GM12878 (cell line): ENCODE data around the gene RPGRIP1. TPM values are rescaled to one million over a fixed set of nuclear protein-coding genes. Genes with fewer than 3 reads are reported as not detected.

ENCODE experiments used
- ATAC-seq: fragments of 200-7000 bp; cut with Tn5 transposase; 3 replicates; pipeline ENCODE4 v1.9.1; 2020; ENCODE audit warnings: mild to moderate bottlenecking, moderate library complexity
- BruUV-seq: library from RNA; stranded (reverse); fragments of 400-500 nt; replicated peaks from 2 replicates; lab custom pipeline; 2021; lab: Mats Ljungman, UMichigan
- CTCF ChIA-PET: fragments of 300-600 bp; sonication (Branson Sonifier 250); formaldehyde crosslinking; extraction: SDS; loops from one replicate; lab custom pipeline; 2021; ENCODE audit warnings: inconsistent platforms; lab: Yijun Ruan, JAX
- POLR2A ChIA-PET: fragments of 350-600 bp; formaldehyde crosslinking; extraction: SDS; loops from one replicate; lab custom pipeline; 2021; ENCODE audit warnings: inconsistent platforms; lab: Charles Lee
- RAD21 ChIA-PET: fragments of 300-600 bp; sonication (Branson Sonifier 250); formaldehyde crosslinking; loops from one replicate; lab custom pipeline; 2023; ENCODE audit warnings: antibody characterized with exemption; ENCODE audit not compliant: unreplicated experiment; lab: Charles Lee
- SMC1A ChIA-PET: fragments of 300-600 bp; sonication (Branson Sonifier 250); formaldehyde crosslinking; loops from one replicate; lab custom pipeline; 2023; ENCODE audit not compliant: unreplicated experiment, uncharacterized antibody; lab: Charles Lee
- DNase-seq: peaks from one replicate; pipeline ENCODE4 v3.0.0-alpha.2; 2011; ENCODE audit warnings: low read depth, low spot score
- FAIRE-seq: peaks from 3 replicates; lab custom pipeline; 2011; peaks lifted over from hg19 to GRCh38; lab: Jason Lieb, UNC
- H2AFZ ChIP-seq: 2 replicates; pipeline ENCODE4 v1.6.0; 2011; ENCODE audit warnings: low read depth, low read length, control low read depth; ENCODE audit not compliant: control insufficient read depth
- H3K27ac ChIP-seq: 2 replicates; pipeline ENCODE4 v1.5.1; 2011; ENCODE audit warnings: control low read depth; ENCODE audit not compliant: control insufficient read depth, insufficient read depth
- H3K27me3 ChIP-seq, 2 experiments: replicated peaks in 1 of 2; 2 replicates each; pipeline versions ENCODE4 v1.6.0 to v1.6.1; 2011; ENCODE audit warnings: low read length in 1 of 2; ENCODE audit not compliant: control insufficient read depth in 2 of 2, insufficient read depth in 2 of 2
- H3K36me3 ChIP-seq, 2 experiments: 2 replicates each; pipeline ENCODE4 v1.5.1; 2011; ENCODE audit warnings: low read length in 1 of 2; ENCODE audit not compliant: control insufficient read depth in 2 of 2, insufficient read depth in 2 of 2
- H3K4me1 ChIP-seq: 2 replicates; pipeline ENCODE4 v1.6.1; 2011; ENCODE audit warnings: mild to moderate bottlenecking, low read length, moderate library complexity, mixed read lengths; ENCODE audit not compliant: control insufficient read depth, insufficient read depth
- H3K4me2 ChIP-seq: 2 replicates; pipeline ENCODE4 v1.6.0; 2011; ENCODE audit warnings: control low read depth; ENCODE audit not compliant: control insufficient read depth, insufficient read depth
- H3K4me3 ChIP-seq: fragments of 200-600 bp; sonication (generic); 2 replicates; pipeline ENCODE4 v1.5.1; 2016
- H3K79me2 ChIP-seq: 2 replicates; pipeline ENCODE4 v1.6.0; 2011; ENCODE audit warnings: low read length; ENCODE audit not compliant: control insufficient read depth, insufficient read depth
- H3K9ac ChIP-seq: 2 replicates; pipeline ENCODE4 v1.8.0; 2011; ENCODE audit warnings: low read length, control low read depth, mixed read lengths; ENCODE audit not compliant: control insufficient read depth, insufficient read depth
- H3K9me3 ChIP-seq: replicated peaks from 3 replicates; pipeline ENCODE4 v1.5.1; 2011; ENCODE audit warnings: mild to moderate bottlenecking, low read length; ENCODE audit not compliant: control insufficient read depth, insufficient read depth
- H4K20me1 ChIP-seq: 2 replicates; pipeline ENCODE4 v1.6.0; 2011; ENCODE audit not compliant: control insufficient read depth, insufficient read depth
- POLR2AphosphoS2 ChIP-seq: IDR thresholded peaks from 2 replicates; pipeline ENCODE4 v1.6.1; 2011; ENCODE audit warnings: low read depth, mild to moderate bottlenecking, low read length, improper control_type of control experiment, moderate library complexity
- POLR2AphosphoS5 ChIP-seq: IDR thresholded peaks from 2 replicates; pipeline ENCODE4 v1.6.1; 2011; ENCODE audit warnings: mild to moderate bottlenecking, low read length, inconsistent platforms
- WGBS: methylation state at CpG from one replicate; pipeline ENCODE4 v1.1.6; 2016; ENCODE audit warnings: low lambda C conversion rate; ENCODE audit not compliant: insufficient replicate concordance, insufficient coverage; ENCODE audit errors: missing lambda C conversion rate; 5-methylcytosine and 5-hydroxymethylcytosine counted together
- in situ Hi-C: fragments of 300-500 bp; cut with MboI; formaldehyde crosslinking; loops from 9 replicates; pipeline ENCODE4 v1.14.3; 2018; ENCODE audit warnings: mixed read lengths
- intact Hi-C: fragments of 100-400 bp; cut with micrococcal nuclease; formaldehyde crosslinking; loops from one replicate; pipeline ENCODE4 v1.14.2; 2022; ENCODE audit not compliant: unreplicated experiment
- polyA plus RNA-seq, 11 experiments: library from polyadenylated mRNA; depleted of rRNA in 4 of 11; unstranded in 6 of 11; stranded (reverse) in 5 of 11; fragments of >200 nt; fragmentation: Nextera tagmentation in 4 of 11; fragmentation: Illumina TruSeq in 1 of 11; extraction: Ambion mirVana in 4 of 11; extraction: Trizol in 1 of 11; gene quantifications; 1 replicate in 1 of 11; 2 replicates in 10 of 11; pipeline versions ENCODE4 v1.2.1 to v1.2.3, GENCODE V29; 2011 to 2016; ENCODE audit warnings: inconsistent platforms in 2 of 11, missing spikeins in 2 of 11, low read depth in 1 of 11
- total RNA-seq, 4 experiments: library from RNA; depleted of rRNA in 3 of 4; stranded (reverse); fragments of >200 nt in 3 of 4; fragmentation: Illumina TruSeq in 1 of 4; extraction: Trizol in 1 of 4; gene quantifications; 2 replicates each; pipeline versions ENCODE4 v1.2.1 to v1.2.3, GENCODE V29; 2013 to 2021
- TF ChIP-seq, protein P1 (sequence below): fragments of 450-650 bp; formaldehyde crosslinking; IDR thresholded peaks from 2 replicates; pipeline ENCODE4 v1.4.0; 2022; ENCODE audit warnings: mild to moderate bottlenecking, moderate library complexity

RPGRIP1 gene
- total and polyA plus RNA-seq, 10 of the 15 experiments (the other 5 are each of a cell fraction or from before 2014, with no cell fraction given): 0.07 to 1.1 (median 0.30) TPM; not detected in 1

DNA sequence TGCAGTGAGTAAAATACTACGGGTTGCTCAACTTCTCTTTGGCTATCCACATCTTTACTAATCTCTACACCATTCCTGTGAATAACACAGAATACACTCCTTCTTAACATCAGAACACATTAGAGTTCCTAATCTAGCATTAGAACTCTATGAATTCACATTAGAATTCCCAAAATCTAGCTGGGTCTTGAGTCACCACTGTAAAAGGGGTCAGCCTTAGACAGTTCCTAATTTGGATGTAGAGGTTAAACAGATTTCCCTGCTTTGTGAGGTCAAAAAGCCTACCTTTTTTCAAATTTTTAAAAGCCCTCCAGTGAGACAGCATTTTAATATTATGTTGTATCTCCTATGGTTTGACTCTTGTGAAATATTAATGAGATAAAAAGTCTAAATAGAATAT lies 18.1 kb upstream of the RPGRIP1 start:
- peak overlapping the region; percentile 96; the same call in 1 of the 2 replicates for H3K4me2 ChIP-seq
- H3K36me3 ChIP-seq: peaks cover 8 to 43% of the 10 kb centered on the region in 2 experiments
- in situ Hi-C loops: no loop called here

More for the DNA sequence above, 18.1 kb upstream of the RPGRIP1 start:
- Histone ChIP-seq H3K9me3 (no peaks in the 10 kb centered on the region), H3K79me2 (peaks cover 96% of the 10 kb centered on the region), H4K20me1 (peaks cover 24% of the 10 kb centered on the region), H2AFZ (no peak overlapping the region), H3K4me3 (peak overlapping the region; percentile 58), H3K27ac (no peak overlapping the region), H3K27me3 (no peaks in the 10 kb centered on the region), H3K9ac (no peak overlapping the region), H3K4me1 (peaks cover 23% of the 10 kb centered on the region)
- intact Hi-C loops: loop anchor here (10.0 kb wide), 1 partner anchor 123 kb away; the partner anchor contains the start of gene SUPT16H
- RAD21 ChIA-PET: interaction anchor here (1.2 kb wide), 1 partner anchor 26 kb away, joined by 3 read pairs; no protein-coding TSS in a partner anchor
- no TSS peak for BruUV-seq
- SMC1A ChIA-PET: interaction anchor here (0.9 to 1.0 kb wide), 2 partner anchors 19 to 153 kb away, joined by 3 to 5 read pairs; no protein-coding TSS in a partner anchor
- DNase-seq (no peak), FAIRE-seq (no peak), ATAC-seq (no peak)
- TF ChIP-seq, protein P1, sequence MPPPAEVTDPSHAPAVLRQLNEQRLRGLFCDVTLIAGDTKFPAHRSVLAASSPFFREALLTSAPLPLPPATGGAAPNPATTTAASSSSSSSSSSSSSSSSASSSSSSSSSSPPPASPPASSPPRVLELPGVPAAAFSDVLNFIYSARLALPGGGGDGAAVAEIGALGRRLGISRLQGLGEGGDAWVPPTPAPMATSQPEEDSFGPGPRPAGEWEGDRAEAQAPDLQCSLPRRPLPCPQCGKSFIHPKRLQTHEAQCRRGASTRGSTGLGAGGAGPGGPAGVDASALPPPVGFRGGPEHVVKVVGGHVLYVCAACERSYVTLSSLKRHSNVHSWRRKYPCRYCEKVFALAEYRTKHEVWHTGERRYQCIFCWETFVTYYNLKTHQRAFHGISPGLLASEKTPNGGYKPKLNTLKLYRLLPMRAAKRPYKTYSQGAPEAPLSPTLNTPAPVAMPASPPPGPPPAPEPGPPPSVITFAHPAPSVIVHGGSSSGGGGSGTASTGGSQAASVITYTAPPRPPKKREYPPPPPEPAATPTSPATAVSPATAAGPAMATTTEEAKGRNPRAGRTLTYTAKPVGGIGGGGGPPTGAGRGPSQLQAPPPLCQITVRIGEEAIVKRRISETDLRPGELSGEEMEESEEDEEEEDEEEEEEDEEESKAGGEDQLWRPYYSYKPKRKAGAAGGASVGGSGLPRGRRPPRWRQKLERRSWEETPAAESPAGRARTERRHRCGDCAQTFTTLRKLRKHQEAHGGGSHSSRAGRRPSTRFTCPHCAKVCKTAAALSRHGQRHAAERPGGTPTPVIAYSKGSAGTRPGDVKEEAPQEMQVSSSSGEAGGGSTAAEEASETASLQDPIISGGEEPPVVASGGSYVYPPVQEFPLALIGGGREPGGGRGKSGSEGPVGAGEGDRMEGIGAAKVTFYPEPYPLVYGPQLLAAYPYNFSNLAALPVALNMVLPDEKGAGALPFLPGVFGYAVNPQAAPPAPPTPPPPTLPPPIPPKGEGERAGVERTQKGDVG (CRISPR knock-in tag): no peak
- TF ChIP-seq POLR2AphosphoS5: peak; percentile 51; the same call in 1 of the 2 replicates
- TF ChIP-seq POLR2AphosphoS2: peak; percentile 30; the same call in 1 of the 2 replicates
- CTCF ChIA-PET: no interaction called here
- WGBS: 0% methylated on average over 1 of the region's 1 CpG
- POLR2A ChIA-PET: interaction anchor here (0.8 to 1.5 kb wide), 2 partner anchors 8 to 33 kb away, joined by 3 read pairs; no protein-coding TSS in a partner anchor
